Stomach (tissue), 4 donors: ENCODE data around the gene GRB10.

Source experiments
- CTCF ChIP-seq, 7 experiments: fragments of 450-650 bp in 4 of 7; fragments of 200-600 bp in 3 of 7; sonication (generic) in 3 of 7; IDR thresholded peaks; one replicate each; pipeline ENCODE4 v1.5.1; 2016 to 2019; ENCODE audit warnings: antibody characterized with exemption in 7 of 7, control low read depth in 2 of 7, mild to moderate bottlenecking in 1 of 7
- EP300 ChIP-seq: sonication (generic); formaldehyde crosslinking; IDR thresholded peaks from one replicate; pipeline ENCODE4 v1.6.1; 2017; ENCODE audit warnings: antibody characterized with exemption
- POLR2A ChIP-seq, 4 donors: fragments of 450-650 bp; IDR thresholded peaks; one replicate each; pipeline ENCODE4 v1.6.1; 2016; ENCODE audit warnings: antibody characterized with exemption in 4 of 4, control low read depth in 2 of 4, mild to moderate bottlenecking in 1 of 4, moderate library complexity in 1 of 4
- POLR2AphosphoS5 ChIP-seq, 3 donors: sonication (generic); formaldehyde crosslinking; IDR thresholded peaks; one replicate each; pipeline ENCODE4 v1.6.1; 2016; ENCODE audit warnings: antibody characterized with exemption in 3 of 3

- TF ChIP-seq CTCF (IDR thresholded peaks at IDR 0.05) (no peak), EP300 (no peak), POLR2AphosphoS5 (IDR thresholded peaks at IDR 0.05) (no peak), POLR2A (IDR thresholded peaks at IDR 0.05) (no peak)
These were observed 42.8 kb downstream of the GRB10 start for GRCh38 chr7:50739744-50740435.
